ENCODE measurements around the gene CAPZA2.
"Not testable (repeated sequence)": the region's sequence is repeated elsewhere in the genome, so short reads cannot be mapped to it uniquely, and the experiment has no call there.

Gene CAPZA2

GRCh38 chr7:116955340-116955739 lies 93.0 kb downstream of the CAPZA2 start:
- H3K36me3 ChIP-seq (ENCODE audit: control insufficient read depth, insufficient read depth, low read length) = no peaks in the 10 kb centered on the region
- peak overlapping the region; percentile 90 for H3K4me3 ChIP-seq (ENCODE audit: low read depth, low read length)
- H3K27ac ChIP-seq (ENCODE audit: low read depth, low read length) = no peak overlapping the region
- H3K9me3 ChIP-seq (ENCODE audit: control insufficient read depth, insufficient read depth, low read depth, low read length) = no peaks in the 10 kb centered on the region
- no peaks in the 10 kb centered on the region for H3K27me3 ChIP-seq (ENCODE audit: control insufficient read depth, insufficient read depth, low read length)
- H3K9ac ChIP-seq (ENCODE audit: low read length) = no peak overlapping the region
- peaks cover 22% of the 10 kb centered on the region for H3K4me1 ChIP-seq (ENCODE audit: control insufficient read depth, insufficient read depth, low read length)

GRCh38 chr7:116955801-116956476 lies 93.6 kb downstream of the CAPZA2 start:
- H3K4me1 ChIP-seq (ENCODE audit: control insufficient read depth, insufficient read depth, low read length) = peaks cover 22% of the 10 kb centered on the region
- H3K4me3 ChIP-seq (ENCODE audit: low read depth, low read length) = no peak overlapping the region
- H3K27me3 ChIP-seq (ENCODE audit: control insufficient read depth, insufficient read depth, low read length) = no peaks in the 10 kb centered on the region
- no peak overlapping the region for H3K27ac ChIP-seq (ENCODE audit: low read depth, low read length)
- H3K9ac ChIP-seq (ENCODE audit: low read length) = no peak overlapping the region
- no peaks in the 10 kb centered on the region for H3K36me3 ChIP-seq (ENCODE audit: control insufficient read depth, insufficient read depth, low read length)
- H3K9me3 ChIP-seq (ENCODE audit: control insufficient read depth, insufficient read depth, low read depth, low read length) = no peaks in the 10 kb centered on the region

GRCh38 chr7:116956477-116956804 lies 94.1 kb downstream of the CAPZA2 start:
- no peaks in the 10 kb centered on the region for H3K36me3 ChIP-seq (ENCODE audit: control insufficient read depth, insufficient read depth, low read length)
- peaks cover 22% of the 10 kb centered on the region for H3K4me1 ChIP-seq (ENCODE audit: control insufficient read depth, insufficient read depth, low read length)
- H3K9ac ChIP-seq (ENCODE audit: low read length) = no peak overlapping the region
- no peak overlapping the region for H3K4me3 ChIP-seq (ENCODE audit: low read depth, low read length)
- H3K27me3 ChIP-seq (ENCODE audit: control insufficient read depth, insufficient read depth, low read length) = no peaks in the 10 kb centered on the region
- no peak overlapping the region for H3K27ac ChIP-seq (ENCODE audit: low read depth, low read length)
- no peaks in the 10 kb centered on the region for H3K9me3 ChIP-seq (ENCODE audit: control insufficient read depth, insufficient read depth, low read depth, low read length)

- no peak overlapping the region for H3K27ac ChIP-seq (ENCODE audit: low read depth, low read length)
- no peaks in the 10 kb centered on the region for H3K27me3 ChIP-seq (ENCODE audit: control insufficient read depth, insufficient read depth, low read length)
- peaks cover 18% of the 10 kb centered on the region for H3K4me1 ChIP-seq (ENCODE audit: control insufficient read depth, insufficient read depth, low read length)
- no peaks in the 10 kb centered on the region for H3K36me3 ChIP-seq (ENCODE audit: control insufficient read depth, insufficient read depth, low read length)
- H3K4me3 ChIP-seq (ENCODE audit: low read depth, low read length) = no peak overlapping the region
- no peak overlapping the region for H3K9ac ChIP-seq (ENCODE audit: low read length)
- no peaks in the 10 kb centered on the region for H3K9me3 ChIP-seq (ENCODE audit: control insufficient read depth, insufficient read depth, low read depth, low read length)
Measured at GRCh38 chr7:116957874-116958273, 95.5 kb downstream of the CAPZA2 start.

- not testable (repeated sequence) for H3K9me3 ChIP-seq (ENCODE audit: control insufficient read depth, insufficient read depth, low read depth, low read length); H3K27ac ChIP-seq (ENCODE audit: low read depth, low read length); H3K4me3 ChIP-seq (ENCODE audit: low read depth, low read length); H3K9ac ChIP-seq (ENCODE audit: low read length); H3K36me3 ChIP-seq (ENCODE audit: control insufficient read depth, insufficient read depth, low read length); H3K4me1 ChIP-seq (ENCODE audit: control insufficient read depth, insufficient read depth, low read length); H3K27me3 ChIP-seq (ENCODE audit: control insufficient read depth, insufficient read depth, low read length)
Measured at GRCh38 chr7:116961966-116962673, 99.7 kb downstream of the CAPZA2 start.

- no peak overlapping the region for H3K9ac ChIP-seq (ENCODE audit: low read length)
- no peaks in the 10 kb centered on the region; the same call in 1 of the 2 replicates for H3K4me1 ChIP-seq (ENCODE audit: control insufficient read depth, insufficient read depth, low read length)
- no peaks in the 10 kb centered on the region for H3K36me3 ChIP-seq (ENCODE audit: control insufficient read depth, insufficient read depth, low read length)
- H3K9me3 ChIP-seq (ENCODE audit: control insufficient read depth, insufficient read depth, low read depth, low read length) = no peaks in the 10 kb centered on the region
- no peaks in the 10 kb centered on the region for H3K27me3 ChIP-seq (ENCODE audit: control insufficient read depth, insufficient read depth, low read length)
- H3K27ac ChIP-seq (ENCODE audit: low read depth, low read length) = no peak overlapping the region
- H3K4me3 ChIP-seq (ENCODE audit: low read depth, low read length) = no peak overlapping the region
Measured at GRCh38 chr7:116963234-116963633, 100.8 kb downstream of the CAPZA2 start.

GRCh38 chr7:116966601-116967000 lies 104.2 kb downstream of the CAPZA2 start:
- H3K4me1 ChIP-seq (ENCODE audit: control insufficient read depth, insufficient read depth, low read length) = peaks cover 27% of the 10 kb centered on the region
- no peak overlapping the region for H3K27ac ChIP-seq (ENCODE audit: low read depth, low read length)
- no peaks in the 10 kb centered on the region for H3K27me3 ChIP-seq (ENCODE audit: control insufficient read depth, insufficient read depth, low read length)
- no peaks in the 10 kb centered on the region for H3K9me3 ChIP-seq (ENCODE audit: control insufficient read depth, insufficient read depth, low read depth, low read length)
- H3K36me3 ChIP-seq (ENCODE audit: control insufficient read depth, insufficient read depth, low read length) = no peaks in the 10 kb centered on the region
- no peak overlapping the region for H3K4me3 ChIP-seq (ENCODE audit: low read depth, low read length)
- no peak overlapping the region for H3K9ac ChIP-seq (ENCODE audit: low read length)

GRCh38 chr7:116967254-116967922 lies 105.0 kb downstream of the CAPZA2 start:
- no peak overlapping the region for H3K9ac ChIP-seq (ENCODE audit: low read length)
- H3K27ac ChIP-seq (ENCODE audit: low read depth, low read length) = no peak overlapping the region
- H3K4me3 ChIP-seq (ENCODE audit: low read depth, low read length) = no peak overlapping the region
- H3K9me3 ChIP-seq (ENCODE audit: control insufficient read depth, insufficient read depth, low read depth, low read length) = no peaks in the 10 kb centered on the region
- H3K27me3 ChIP-seq (ENCODE audit: control insufficient read depth, insufficient read depth, low read length) = no peaks in the 10 kb centered on the region
- H3K36me3 ChIP-seq (ENCODE audit: control insufficient read depth, insufficient read depth, low read length) = no peaks in the 10 kb centered on the region
- H3K4me1 ChIP-seq (ENCODE audit: control insufficient read depth, insufficient read depth, low read length) = peaks cover 35% of the 10 kb centered on the region

GRCh38 chr7:116967983-116968382 lies 105.6 kb downstream of the CAPZA2 start:
- H3K9me3 ChIP-seq (ENCODE audit: control insufficient read depth, insufficient read depth, low read depth, low read length) = no peaks in the 10 kb centered on the region
- peaks cover 37% of the 10 kb centered on the region for H3K4me1 ChIP-seq (ENCODE audit: control insufficient read depth, insufficient read depth, low read length)
- no peaks in the 10 kb centered on the region for H3K36me3 ChIP-seq (ENCODE audit: control insufficient read depth, insufficient read depth, low read length)
- H3K27me3 ChIP-seq (ENCODE audit: control insufficient read depth, insufficient read depth, low read length) = no peaks in the 10 kb centered on the region
- no peak overlapping the region for H3K9ac ChIP-seq (ENCODE audit: low read length)
- H3K4me3 ChIP-seq (ENCODE audit: low read depth, low read length) = no peak overlapping the region
- no peak overlapping the region for H3K27ac ChIP-seq (ENCODE audit: low read depth, low read length)

- H3K27ac ChIP-seq (ENCODE audit: low read depth, low read length) = no peak overlapping the region
- no peaks in the 10 kb centered on the region for H3K27me3 ChIP-seq (ENCODE audit: control insufficient read depth, insufficient read depth, low read length)
- peaks cover 37% of the 10 kb centered on the region for H3K4me1 ChIP-seq (ENCODE audit: control insufficient read depth, insufficient read depth, low read length)
- H3K9me3 ChIP-seq (ENCODE audit: control insufficient read depth, insufficient read depth, low read depth, low read length) = no peaks in the 10 kb centered on the region
- no peaks in the 10 kb centered on the region for H3K36me3 ChIP-seq (ENCODE audit: control insufficient read depth, insufficient read depth, low read length)
- H3K4me3 ChIP-seq (ENCODE audit: low read depth, low read length) = no peak overlapping the region
- H3K9ac ChIP-seq (ENCODE audit: low read length) = no peak overlapping the region
Measured at GRCh38 chr7:116968631-116969030, 106.2 kb downstream of the CAPZA2 start.

GRCh38 chr7:116969371-116969902 lies 107.0 kb downstream of the CAPZA2 start:
- H3K9ac ChIP-seq (ENCODE audit: low read length) = no peak overlapping the region

More at GRCh38 chr7:116969371-116969902, 107.0 kb downstream of the CAPZA2 start:
- Histone ChIP-seq H3K4me1 (ENCODE audit: control insufficient read depth, insufficient read depth, low read length) (peaks cover 37% of the 10 kb centered on the region), H3K27me3 (ENCODE audit: control insufficient read depth, insufficient read depth, low read length) (no peaks in the 10 kb centered on the region), H3K9me3 (ENCODE audit: control insufficient read depth, insufficient read depth, low read depth, low read length) (no peaks in the 10 kb centered on the region), H3K27ac (ENCODE audit: low read depth, low read length) (no peak overlapping the region), H3K4me3 (ENCODE audit: low read depth, low read length) (no peak overlapping the region), H3K36me3 (ENCODE audit: control insufficient read depth, insufficient read depth, low read length) (no peaks in the 10 kb centered on the region)
